ENCODE data around the gene SNAI1.

The SNAI1 gene

DNA sequence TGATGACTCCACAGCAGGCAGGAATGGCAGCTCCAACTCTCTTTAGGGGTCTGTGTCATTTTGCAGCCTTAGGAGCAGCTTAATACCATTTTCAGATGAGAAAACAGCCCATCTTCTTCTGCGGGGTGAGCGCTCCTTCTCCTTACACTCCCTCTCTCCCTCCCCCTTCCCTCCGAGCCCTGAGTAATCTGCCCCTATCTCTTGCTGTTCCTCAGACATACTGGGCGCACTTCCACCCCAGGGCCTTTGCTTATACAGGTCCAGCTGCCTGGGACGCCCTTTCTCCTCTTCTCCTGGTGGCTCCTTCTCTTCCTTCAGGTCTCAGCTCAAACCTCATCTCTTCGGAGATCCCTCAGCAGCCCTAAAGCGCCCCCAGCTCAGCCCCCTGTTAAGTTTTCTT is 54.8 kb downstream of the SNAI1 start:
- no peak for DNase-seq (ENCODE audit: low read depth in 2 of 2)

DNA sequence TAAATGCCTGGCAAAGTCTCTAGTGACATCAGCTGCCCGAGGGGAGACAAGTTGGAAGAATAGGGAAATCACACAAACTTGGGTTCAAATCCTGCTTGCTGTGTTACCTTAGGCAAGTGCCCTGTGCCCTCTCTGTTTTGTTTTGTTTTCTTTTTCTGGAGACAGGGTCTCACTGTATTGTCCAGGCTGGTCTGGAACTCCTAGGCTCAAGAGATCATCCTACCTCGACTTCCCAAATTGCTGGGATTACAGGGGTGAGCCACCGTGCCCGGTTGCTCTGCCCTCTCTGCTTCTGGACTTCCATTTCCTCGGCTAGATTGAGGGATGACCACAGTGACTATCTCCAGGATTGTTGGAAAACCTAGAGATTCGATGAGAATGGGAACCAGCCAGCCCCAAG is 55.4 kb downstream of the SNAI1 start:
- DNase-seq (ENCODE audit: low read depth in 2 of 2): no peak

Data from stimulated activated CD8-positive, alpha-beta memory T cell treated with anti-CD3 and anti-CD28 coated beads, Interleukin-7, amount 100 ng/mL, for 4 hours (primary cell).